Memory B cell (primary cell): Measurements from ENCODE around the gene GSTA2.
"Not testable (repeated sequence)": the region's sequence is repeated elsewhere in the genome, so short reads cannot be mapped to it uniquely, and the experiment has no call there.

Experiments
- ATAC-seq: fragments of 150-1000 bp; cut with Tn5 transposase; 2 replicates; pipeline ENCODE4 v1.10.0; 2021; ENCODE audit warnings: low read depth, mild to moderate bottlenecking, moderate library complexity
- DNase-seq, 2 donors: peaks; one replicate each; pipeline ENCODE4 v3.0.0; 2022; ENCODE audit warnings: low spot score in 2 of 2
- H3K27ac Mint-ChIP-seq: one replicate; pipeline ENCODE4 v1.8.0; 2022; ENCODE audit warnings: mild to moderate bottlenecking, moderate library complexity, mixed read lengths
- H3K27me3 Mint-ChIP-seq: one replicate; pipeline ENCODE4 v1.8.0; 2022; ENCODE audit warnings: mixed read lengths
- H3K36me3 Mint-ChIP-seq: one replicate; pipeline ENCODE4 v1.8.0; 2022; ENCODE audit warnings: mild to moderate bottlenecking, mixed read lengths
- H3K4me1 Mint-ChIP-seq: one replicate; pipeline ENCODE4 v1.8.0; 2022; ENCODE audit warnings: mixed read lengths
- H3K4me3 Mint-ChIP-seq: one replicate; pipeline ENCODE4 v1.8.0; 2022; ENCODE audit warnings: mild to moderate bottlenecking, moderate library complexity, mixed read lengths
- H3K9me3 Mint-ChIP-seq: one replicate; pipeline ENCODE4 v1.8.0; 2022; ENCODE audit warnings: mixed read lengths

GSTA2 gene

DNA sequence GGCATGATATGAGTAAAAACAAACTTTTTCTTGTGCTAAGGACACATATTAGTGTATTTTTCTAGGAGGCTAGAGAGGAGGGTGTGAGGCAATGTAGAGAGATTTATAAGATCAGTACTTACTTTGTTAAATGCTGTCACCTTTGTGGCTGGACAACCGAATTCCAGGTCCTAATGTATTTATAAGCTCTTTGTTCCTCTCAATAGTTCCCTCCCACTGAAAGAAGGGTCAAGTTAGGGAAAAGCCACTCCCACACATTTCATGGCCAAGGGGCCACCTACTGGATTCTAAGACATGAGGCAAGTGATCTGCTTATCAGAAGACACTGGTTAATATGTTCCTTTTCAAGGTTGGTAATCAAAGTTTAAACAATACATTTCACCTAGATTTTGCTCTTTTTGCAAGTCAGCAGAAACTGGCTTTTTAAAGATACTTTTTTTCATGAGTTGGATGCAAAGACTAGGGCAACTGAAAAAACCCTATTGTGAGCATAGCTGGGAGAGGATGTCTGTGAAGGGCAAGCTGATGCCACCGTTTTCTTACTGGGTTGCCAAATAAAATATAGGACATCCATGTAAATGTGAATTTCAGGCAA is at the start of gene GSTA2:
GSTA2 (minus strand) TSS at position 154 of the 595 bp plus-strand sequence. CDS start 5,528 bp downstream, outside the sequence.
- ATAC-seq, H3K27ac Mint-ChIP-seq, H3K4me1 Mint-ChIP-seq, H3K27me3 Mint-ChIP-seq, H3K4me3 Mint-ChIP-seq, DNase-seq, H3K9me3 Mint-ChIP-seq, H3K36me3 Mint-ChIP-seq: not testable (repeated sequence)

DNA sequence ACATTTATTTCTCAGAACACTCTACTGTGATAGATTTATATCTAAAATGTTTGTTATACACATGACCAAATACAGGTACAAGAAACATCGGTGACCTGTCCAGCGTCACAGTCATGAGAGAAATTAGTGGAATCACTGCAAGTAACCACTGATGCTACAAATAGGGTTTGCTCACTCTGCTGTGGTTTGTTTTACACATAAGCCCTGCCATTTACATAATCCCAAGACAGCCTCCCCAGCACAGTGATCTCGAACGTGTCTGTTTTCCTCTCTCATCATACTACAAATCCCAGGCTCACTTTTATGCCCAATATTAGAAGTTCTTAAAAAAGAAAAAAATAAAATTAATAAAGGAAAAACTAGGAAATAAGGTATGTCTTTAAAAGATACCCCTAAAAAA is 46.5 kb upstream of the GSTA2 start:
- DNase-seq, ATAC-seq, H3K27ac Mint-ChIP-seq, H3K9me3 Mint-ChIP-seq, H3K36me3 Mint-ChIP-seq, H3K4me3 Mint-ChIP-seq, H3K4me1 Mint-ChIP-seq: not testable (repeated sequence)
- H3K27me3 Mint-ChIP-seq = peaks cover 14% of the 10 kb centered on the region

DNA sequence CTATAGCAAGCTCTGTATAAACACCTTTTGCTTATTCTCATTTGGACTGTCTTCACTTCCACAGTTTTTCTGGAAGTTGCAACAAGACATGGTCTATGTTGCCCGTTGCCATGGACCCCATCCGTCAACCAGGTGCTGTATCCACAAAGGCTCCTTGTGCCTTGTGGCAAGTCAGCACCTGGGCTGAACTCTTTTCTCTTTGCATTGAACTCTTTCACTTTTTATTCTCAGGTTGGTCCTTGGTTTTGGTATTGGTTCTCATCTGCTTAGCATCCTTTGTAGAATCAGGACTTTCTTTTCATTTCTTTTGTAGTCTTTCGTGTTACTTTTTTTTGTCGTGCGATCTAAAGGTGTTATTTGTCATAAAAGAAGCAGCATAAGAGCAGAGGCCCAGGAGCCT is 45.4 kb upstream of the GSTA2 start:
- peaks cover 16% of the 10 kb centered on the region for H3K27me3 Mint-ChIP-seq
- H3K9me3 Mint-ChIP-seq = no peaks in the 10 kb centered on the region
- H3K36me3 Mint-ChIP-seq = no peaks in the 10 kb centered on the region
- DNase-seq (no peak), ATAC-seq (no peak)
- no peak overlapping the region for H3K27ac Mint-ChIP-seq
- H3K4me3 Mint-ChIP-seq = no peak overlapping the region
- no peaks in the 10 kb centered on the region for H3K4me1 Mint-ChIP-seq

DNA sequence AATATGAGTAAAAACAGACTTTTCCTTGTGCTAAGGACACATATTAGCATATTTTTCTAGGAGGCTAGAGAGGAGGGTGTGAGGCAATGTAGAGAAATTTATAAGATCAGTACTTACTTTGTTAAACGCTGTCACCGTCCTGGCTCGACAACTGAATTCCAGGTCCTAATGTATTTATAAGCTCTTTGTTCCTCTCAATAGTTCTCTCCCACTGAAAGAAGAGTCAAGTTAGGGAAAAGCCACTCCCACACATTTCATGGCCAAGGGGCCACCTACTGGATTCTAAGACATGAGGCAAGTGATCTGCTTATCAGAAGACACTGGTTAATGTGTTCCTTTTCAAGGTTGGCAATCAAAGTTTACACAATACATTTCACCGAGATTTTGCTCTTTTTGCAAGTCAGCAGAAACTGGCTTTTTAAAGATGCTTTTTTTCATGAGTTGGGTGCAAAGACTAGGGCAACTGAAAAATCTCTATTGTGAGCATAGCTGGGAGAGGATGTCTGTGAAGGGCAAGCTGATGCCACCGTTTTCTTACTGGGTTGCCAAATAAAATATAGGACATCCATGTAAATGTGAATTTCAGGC is 40.5 kb upstream of the GSTA2 start, which contains the start of gene GSTA1:
GSTA1 (minus strand) TSS at position 149 of the 588 bp plus-strand sequence. CDS start 4,549 bp downstream, outside the sequence.
- H3K9me3 Mint-ChIP-seq, H3K27me3 Mint-ChIP-seq, H3K4me3 Mint-ChIP-seq, ATAC-seq, H3K27ac Mint-ChIP-seq, H3K36me3 Mint-ChIP-seq, DNase-seq, H3K4me1 Mint-ChIP-seq: not testable (repeated sequence)

DNA sequence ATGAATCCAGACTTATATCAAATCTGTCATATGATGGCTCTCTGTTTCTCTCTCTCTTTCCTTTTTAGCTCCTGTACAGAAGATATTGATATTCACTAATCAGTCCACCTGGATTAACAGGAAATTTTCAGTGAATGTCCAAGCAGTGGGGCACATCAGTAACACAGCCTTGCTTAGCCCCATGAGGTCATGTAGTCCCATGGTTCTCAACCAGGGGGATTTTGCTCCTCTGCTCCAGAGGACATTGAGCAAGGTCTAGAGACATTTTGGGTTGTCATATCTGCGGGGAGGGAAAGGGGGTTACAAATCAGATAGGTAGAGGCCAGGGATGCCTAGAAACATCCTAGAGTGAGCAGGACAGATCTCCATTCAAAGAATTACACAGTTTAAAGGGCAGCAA is 39.5 kb upstream of the GSTA2 start:
- no peaks in the 10 kb centered on the region for H3K36me3 Mint-ChIP-seq
- H3K9me3 Mint-ChIP-seq = no peaks in the 10 kb centered on the region
- no peaks in the 10 kb centered on the region for H3K4me1 Mint-ChIP-seq
- ATAC-seq (no peak), DNase-seq (no peak)
- peaks cover 8% of the 10 kb centered on the region for H3K27me3 Mint-ChIP-seq
- H3K4me3 Mint-ChIP-seq = no peak overlapping the region
- no peak overlapping the region for H3K27ac Mint-ChIP-seq

DNA sequence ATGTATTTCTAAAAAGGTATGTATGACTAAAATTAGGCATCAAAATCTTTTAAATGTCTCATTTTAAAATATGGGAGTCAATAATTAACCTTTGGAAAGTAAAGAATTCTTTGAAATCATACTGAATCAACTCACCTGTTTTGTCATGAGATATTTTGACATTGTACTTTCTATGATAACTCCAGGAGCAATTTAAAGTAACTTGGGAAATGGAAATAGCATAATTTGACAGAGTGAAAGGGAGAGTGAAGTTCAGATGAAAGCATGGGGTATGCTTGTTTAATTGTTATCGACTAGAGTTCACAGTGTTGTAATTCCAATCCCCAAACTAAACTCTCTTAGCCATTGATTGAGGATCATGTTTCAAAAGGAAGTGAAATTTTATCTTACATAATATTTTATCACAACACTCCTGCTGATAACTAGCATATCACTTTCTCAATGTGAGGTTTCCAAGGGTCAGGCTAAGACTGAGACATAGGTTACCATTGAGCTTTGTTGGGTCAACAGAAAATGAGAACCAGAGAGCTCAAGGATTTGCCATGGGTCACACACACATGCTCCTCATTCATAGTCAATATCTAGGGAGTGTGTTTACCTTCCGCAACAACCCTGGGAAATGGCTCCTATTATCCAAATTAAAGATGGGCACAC is 38.0 kb upstream of the GSTA2 start:
- Mint-ChIP-seq H3K36me3 (no peaks in the 10 kb centered on the region), H3K4me1 (no peaks in the 10 kb centered on the region), H3K27ac (no peak overlapping the region), H3K9me3 (no peaks in the 10 kb centered on the region), H3K27me3 (peaks cover 8% of the 10 kb centered on the region), H3K4me3 (no peak overlapping the region)
- DNase-seq = no peak
- no peak for ATAC-seq

DNA sequence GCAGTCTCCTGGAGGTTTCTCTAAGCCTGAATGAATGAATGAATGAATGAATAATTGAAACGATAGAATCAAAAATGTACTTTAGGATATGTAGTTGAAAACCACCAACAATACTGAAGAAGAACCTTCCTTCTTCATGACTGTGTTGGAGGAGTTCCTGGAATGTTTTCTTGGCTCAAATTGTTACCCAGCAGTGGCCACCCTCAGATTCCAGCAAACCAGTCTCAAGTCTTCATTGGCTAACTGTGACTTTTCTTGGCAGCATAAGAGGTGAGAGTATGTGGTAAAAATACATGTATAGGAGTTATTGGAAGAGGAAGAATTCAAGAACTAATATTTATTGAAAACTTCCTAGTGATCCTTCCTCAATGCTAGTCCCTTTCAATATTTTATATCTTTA is 36.0 kb upstream of the GSTA2 start:
- not testable (repeated sequence) for H3K9me3 Mint-ChIP-seq, ATAC-seq, H3K27ac Mint-ChIP-seq, H3K4me1 Mint-ChIP-seq, H3K27me3 Mint-ChIP-seq, DNase-seq, H3K36me3 Mint-ChIP-seq, H3K4me3 Mint-ChIP-seq

DNA sequence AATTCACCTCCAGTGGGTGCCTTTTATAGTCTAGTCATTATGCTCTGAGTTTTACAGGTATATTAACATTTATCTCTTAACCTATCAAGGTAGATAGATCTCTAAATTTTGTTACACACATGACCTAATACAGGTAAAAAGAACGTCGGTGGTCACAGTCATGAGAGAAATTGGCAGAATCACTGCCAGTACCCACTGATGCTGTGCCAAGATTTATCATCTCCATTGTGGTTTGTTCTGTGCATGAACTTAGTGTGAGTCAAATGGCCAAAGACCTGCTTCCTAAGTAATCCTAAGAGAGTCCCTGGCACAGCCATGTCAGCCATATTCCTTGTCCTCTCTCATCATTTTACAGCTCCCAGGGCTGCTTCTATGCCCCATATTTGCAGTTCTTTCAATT is 31.1 kb upstream of the GSTA2 start:
- not testable (repeated sequence) for ATAC-seq, H3K27ac Mint-ChIP-seq, H3K4me1 Mint-ChIP-seq, H3K27me3 Mint-ChIP-seq, H3K36me3 Mint-ChIP-seq, H3K4me3 Mint-ChIP-seq, H3K9me3 Mint-ChIP-seq, DNase-seq

DNA sequence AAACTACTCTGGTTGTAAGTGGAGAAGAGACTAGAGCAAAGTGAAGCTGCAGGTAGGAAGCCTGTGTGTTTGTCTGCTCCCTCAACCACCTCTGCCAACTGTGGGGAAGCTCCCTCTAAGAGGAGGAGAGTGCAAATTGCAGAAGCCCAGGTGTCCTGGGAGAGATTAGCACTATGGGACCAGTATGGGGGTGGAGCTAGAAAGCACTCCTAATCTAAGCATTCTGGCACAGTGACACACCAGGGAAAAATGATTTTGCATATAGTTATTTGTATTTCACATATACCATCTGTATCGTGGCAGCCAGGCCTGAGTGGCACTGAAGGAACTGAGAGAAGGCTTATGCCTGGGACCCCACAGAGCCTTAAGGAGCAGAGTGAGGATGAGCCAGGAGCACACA is 27.6 kb upstream of the GSTA2 start:
- H3K4me3 Mint-ChIP-seq = no peak overlapping the region
- H3K4me1 Mint-ChIP-seq = no peaks in the 10 kb centered on the region
- ATAC-seq = no peak
- no peaks in the 10 kb centered on the region for H3K9me3 Mint-ChIP-seq
- no peak overlapping the region for H3K27ac Mint-ChIP-seq
- DNase-seq = no peak
- peaks cover 1% of the 10 kb centered on the region for H3K36me3 Mint-ChIP-seq
- H3K27me3 Mint-ChIP-seq = peaks cover 9% of the 10 kb centered on the region

DNA sequence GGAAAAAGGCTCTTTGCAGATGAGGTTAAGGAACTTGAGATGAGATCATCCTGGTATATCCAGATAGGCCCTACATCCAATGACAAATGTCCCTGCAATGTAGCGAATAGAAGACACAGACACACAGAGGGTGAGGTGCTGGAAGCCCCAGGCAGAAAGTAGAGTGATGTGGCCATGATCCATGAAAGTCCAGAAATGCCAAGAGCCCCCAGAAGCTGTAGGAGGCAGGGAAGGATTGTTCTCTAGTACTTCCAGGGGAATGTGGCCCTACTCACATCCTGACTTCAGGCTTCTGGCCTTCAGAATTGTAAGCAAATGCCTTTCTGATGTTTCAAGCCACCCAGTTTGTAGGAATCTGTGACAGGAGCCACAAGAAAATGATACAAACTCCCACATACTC is 26.4 kb upstream of the GSTA2 start:
- not testable (repeated sequence) for H3K9me3 Mint-ChIP-seq, H3K4me3 Mint-ChIP-seq, DNase-seq, H3K4me1 Mint-ChIP-seq, H3K27ac Mint-ChIP-seq, ATAC-seq, H3K27me3 Mint-ChIP-seq, H3K36me3 Mint-ChIP-seq

DNA sequence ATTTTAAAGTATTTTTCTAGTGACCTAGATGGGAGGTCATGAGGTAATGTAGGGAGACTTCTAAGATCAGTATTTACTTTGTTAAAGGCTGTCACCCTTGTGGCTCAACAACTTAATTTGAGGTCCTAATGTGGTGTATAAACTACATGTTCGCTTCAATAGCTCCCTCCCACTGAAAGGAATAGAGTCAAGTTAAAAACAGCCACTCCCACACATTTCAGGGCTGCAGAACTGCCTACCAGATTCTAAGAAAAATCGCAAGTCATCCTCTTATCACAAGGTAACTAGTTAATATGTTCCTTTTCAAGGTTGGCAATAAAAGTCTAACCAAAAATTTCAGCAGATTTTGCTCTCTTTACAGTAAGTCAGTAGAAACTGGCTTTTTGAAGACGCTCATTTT is 25.2 kb upstream of the GSTA2 start:
- DNase-seq = no peak
- no peak overlapping the region for H3K4me3 Mint-ChIP-seq
- no peak for ATAC-seq
- H3K27me3 Mint-ChIP-seq = peaks cover 5% of the 10 kb centered on the region
- H3K36me3 Mint-ChIP-seq = no peaks in the 10 kb centered on the region
- H3K4me1 Mint-ChIP-seq = no peaks in the 10 kb centered on the region
- no peak overlapping the region for H3K27ac Mint-ChIP-seq
- H3K9me3 Mint-ChIP-seq = peaks cover 1% of the 10 kb centered on the region

DNA sequence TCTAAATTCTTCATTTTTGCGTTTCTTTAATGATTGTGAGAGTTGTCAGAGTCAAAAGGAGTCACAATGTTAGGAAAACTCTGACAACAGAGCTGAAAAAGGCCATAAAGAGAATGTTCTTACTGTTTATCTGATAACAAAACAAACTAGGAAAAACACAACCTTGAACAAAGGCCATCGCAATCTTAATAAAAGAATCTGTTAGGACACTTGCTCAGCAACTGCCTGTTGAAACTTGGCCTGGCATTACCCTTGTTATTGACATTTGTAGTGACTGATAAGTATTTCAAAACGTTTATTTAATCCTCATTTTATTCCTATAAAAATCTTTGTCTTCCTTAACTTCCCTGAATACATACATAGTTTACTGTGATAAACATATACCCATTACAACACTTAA is 24.6 kb upstream of the GSTA2 start:
- H3K36me3 Mint-ChIP-seq = no peaks in the 10 kb centered on the region
- ATAC-seq (no peak), DNase-seq (no peak)
- peaks cover 1% of the 10 kb centered on the region for H3K9me3 Mint-ChIP-seq
- H3K4me3 Mint-ChIP-seq = no peak overlapping the region
- H3K27ac Mint-ChIP-seq = no peak overlapping the region
- no peaks in the 10 kb centered on the region for H3K4me1 Mint-ChIP-seq
- H3K27me3 Mint-ChIP-seq = peaks cover 3% of the 10 kb centered on the region

DNA sequence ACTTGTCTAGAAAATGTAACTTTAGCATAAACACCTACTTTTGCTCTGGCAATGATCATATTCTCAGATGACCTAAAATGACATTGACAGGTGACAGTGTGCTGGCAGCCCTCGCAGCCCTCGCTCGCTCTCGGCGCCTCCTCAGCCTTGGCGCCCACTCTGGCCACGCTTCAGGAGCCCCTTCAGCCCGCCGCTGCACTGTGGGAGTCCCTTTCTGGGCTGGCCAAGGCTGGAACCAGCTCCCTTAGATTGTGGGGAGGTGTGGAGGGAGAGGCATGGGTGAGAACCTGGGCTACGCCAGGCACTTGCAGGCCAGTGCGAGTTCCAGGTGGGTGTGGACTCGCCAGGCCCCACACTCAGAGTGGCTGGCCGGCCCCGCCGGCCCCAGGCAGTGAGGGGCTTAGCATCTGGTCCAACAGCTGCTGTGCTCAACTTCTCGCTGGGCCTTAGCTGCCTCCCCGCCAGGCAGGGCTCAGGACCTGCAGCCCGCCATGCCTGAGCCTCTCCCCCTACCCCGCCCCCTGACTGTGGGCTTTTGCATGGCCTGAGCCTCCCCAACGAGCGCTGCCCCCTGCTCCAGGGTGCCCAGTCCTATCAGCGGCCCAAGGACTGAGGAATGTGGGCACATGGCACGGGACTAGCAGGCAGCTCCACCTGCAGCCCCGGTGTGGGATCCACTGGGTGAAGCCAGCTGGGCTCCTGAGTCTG is 23.1 kb upstream of the GSTA2 start:
- Mint-ChIP-seq H3K9me3 (peaks cover 1% of the 10 kb centered on the region), H3K27ac (no peak overlapping the region), H3K36me3 (no peaks in the 10 kb centered on the region), H3K4me1 (no peaks in the 10 kb centered on the region), H3K27me3 (peaks cover 5% of the 10 kb centered on the region), H3K4me3 (no peak overlapping the region)
- DNase-seq (no peak), ATAC-seq (no peak)

DNA sequence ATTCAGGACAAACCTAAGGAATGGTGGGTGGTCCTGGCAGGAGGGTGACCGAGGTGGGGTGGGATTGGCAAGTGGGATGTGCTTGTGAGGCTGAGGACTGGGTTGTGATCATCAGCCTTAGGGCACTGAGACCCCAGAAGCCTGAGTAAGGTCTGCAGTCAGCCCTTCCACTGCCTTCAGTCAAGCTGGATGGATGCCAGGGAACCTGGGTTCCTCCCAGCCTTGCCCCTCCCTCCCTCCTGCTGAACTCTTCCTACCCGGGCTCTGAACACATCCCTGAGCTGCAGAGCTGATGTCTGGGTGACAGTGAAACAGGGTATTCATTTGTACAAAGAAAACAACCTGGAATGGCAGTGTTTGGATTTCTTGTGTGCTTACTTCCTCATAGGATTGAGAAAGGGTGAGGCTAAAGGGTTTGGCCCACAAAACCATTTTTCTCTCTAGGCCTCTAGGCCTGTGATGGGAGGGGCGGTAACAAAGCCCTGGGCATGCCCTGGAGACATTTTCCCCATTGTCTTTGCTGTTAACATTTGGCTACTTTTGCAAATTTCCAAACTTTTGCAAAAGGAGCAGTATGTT is 19.5 kb upstream of the GSTA2 start:
- H3K27ac Mint-ChIP-seq, H3K27me3 Mint-ChIP-seq, H3K4me3 Mint-ChIP-seq, ATAC-seq, H3K36me3 Mint-ChIP-seq, H3K9me3 Mint-ChIP-seq, DNase-seq, H3K4me1 Mint-ChIP-seq: not testable (repeated sequence)
